GM08714 (cell line): ENCODE data around the gene XXYLT1.

Experiments used
- H3K4me3 ChIP-seq: fragments of 200-500 bp; sonication (Bioruptor generic); 2 replicates; pipeline ENCODE4 v1.5.1; 2014; ENCODE audit warnings: mild to moderate bottlenecking, low read length, inconsistent platforms
- ZNF274 ChIP-seq: IDR thresholded peaks from 2 replicates; pipeline ENCODE4 v1.6.1; 2012; ENCODE audit warnings: mild to moderate bottlenecking, low read depth, low read length

Gene XXYLT1

GRCh38 chr3:195165265-195165609, 105.7 kb downstream of the XXYLT1 start:
- no peak overlapping the region for H3K4me3 ChIP-seq
- no peak for TF ChIP-seq ZNF274

DNA sequence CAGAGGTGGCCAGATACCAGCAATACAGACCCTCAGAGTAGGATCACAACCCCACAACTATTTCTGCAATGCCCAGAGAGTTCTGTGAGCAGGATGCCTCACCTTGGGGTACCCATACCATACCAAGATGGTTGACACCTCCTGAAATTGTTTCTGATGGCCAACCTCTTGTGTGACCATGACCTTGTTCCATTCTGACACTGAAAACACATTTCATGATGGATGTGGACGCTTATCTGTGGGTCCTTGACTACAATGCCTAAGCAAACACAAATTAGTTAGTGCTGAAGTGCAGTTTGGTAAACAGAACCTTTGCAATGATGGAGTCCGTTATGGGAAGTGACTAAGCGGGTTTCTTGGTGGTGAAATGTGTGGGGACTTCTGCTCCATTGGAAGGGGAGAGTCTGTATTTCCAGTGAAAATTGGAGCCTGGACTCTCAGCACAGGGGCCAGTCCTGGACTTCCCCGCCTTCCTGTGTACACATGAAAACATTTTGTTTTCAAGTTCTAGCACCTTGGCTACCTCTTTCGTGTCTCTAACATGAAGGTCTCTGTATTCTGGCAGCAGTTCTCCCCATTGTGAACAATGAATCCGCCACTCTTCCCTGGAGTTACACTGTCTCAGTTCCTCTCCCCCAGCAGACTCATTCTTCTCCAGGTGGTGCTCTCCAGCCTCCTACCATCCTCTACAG, 106.2 kb downstream of the XXYLT1 start:
- H3K4me3 ChIP-seq = no peak overlapping the region
- no peak for TF ChIP-seq ZNF274

GRCh38 chr3:195163719-195164572, 107.0 kb downstream of the XXYLT1 start:
- no peak overlapping the region for H3K4me3 ChIP-seq
- no peak for TF ChIP-seq ZNF274

GRCh38 chr3:195162816-195163215, 108.1 kb downstream of the XXYLT1 start:
- TF ChIP-seq ZNF274 = no peak
- H3K4me3 ChIP-seq = no peak overlapping the region

DNA sequence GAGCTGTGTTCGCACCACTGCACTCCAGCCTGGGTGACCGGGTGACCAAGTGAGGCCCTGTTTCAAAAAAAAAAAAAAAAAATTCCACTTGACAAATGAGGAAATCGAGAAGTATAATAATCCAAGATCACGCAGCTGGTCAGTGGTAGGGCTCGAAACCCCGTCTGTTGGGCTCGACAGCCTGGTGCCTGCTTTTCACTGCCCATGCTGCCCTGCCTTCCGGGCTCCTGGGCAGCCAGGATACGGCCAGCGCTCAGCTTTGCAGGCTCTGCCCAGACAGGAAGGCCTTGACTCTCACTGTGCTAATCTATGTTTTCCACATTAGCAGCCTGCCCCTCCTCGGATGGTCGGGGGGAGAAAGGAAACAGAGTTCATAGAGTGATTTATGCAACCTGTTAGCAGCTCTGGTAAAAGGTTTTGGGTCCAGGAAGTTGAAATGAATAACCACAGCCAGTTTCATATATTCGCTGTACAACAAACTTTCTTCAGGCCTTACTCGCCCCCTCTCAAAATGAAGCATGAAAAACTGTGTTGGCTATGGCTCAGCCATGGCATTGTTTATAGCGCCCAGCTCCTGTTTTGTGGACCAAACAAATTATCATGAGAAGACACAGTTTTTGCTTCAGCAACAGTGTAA, 108.8 kb downstream of the XXYLT1 start:
- no peak overlapping the region; the same call in 1 of the 2 replicates for H3K4me3 ChIP-seq
- no peak for TF ChIP-seq ZNF274

GRCh38 chr3:195160908-195161434, 110.0 kb downstream of the XXYLT1 start:
- no peak for TF ChIP-seq ZNF274
- H3K4me3 ChIP-seq = no peak overlapping the region

GRCh38 chr3:195160257-195160898, 110.6 kb downstream of the XXYLT1 start:
- no peak overlapping the region for H3K4me3 ChIP-seq
- no peak for TF ChIP-seq ZNF274

- no peak for TF ChIP-seq ZNF274
- no peak overlapping the region for H3K4me3 ChIP-seq
These were observed 111.2 kb downstream of the XXYLT1 start for GRCh38 chr3:195159814-195160165.

GRCh38 chr3:195159117-195159813, 111.7 kb downstream of the XXYLT1 start:
- no peak overlapping the region for H3K4me3 ChIP-seq
- no peak for TF ChIP-seq ZNF274

GRCh38 chr3:195156286-195156890, 114.6 kb downstream of the XXYLT1 start:
- no peak for TF ChIP-seq ZNF274
- no peak overlapping the region for H3K4me3 ChIP-seq

- no peak overlapping the region for H3K4me3 ChIP-seq
- no peak for TF ChIP-seq ZNF274
These were observed 115.3 kb downstream of the XXYLT1 start for GRCh38 chr3:195155570-195156241.

- no peak for TF ChIP-seq ZNF274
- no peak overlapping the region for H3K4me3 ChIP-seq
These were observed 116.0 kb downstream of the XXYLT1 start for GRCh38 chr3:195154793-195155535.
